PC-3 (cell line): ENCODE results near the gene B4GALNT1. TPM values are rescaled to one million over a fixed set of nuclear protein-coding genes. Genes with fewer than 3 reads are reported as not detected.

Experiments
- ATAC-seq: fragments of 200-7000 bp; cut with Tn5 transposase; 2 replicates; pipeline ENCODE4 v1.9.1; 2020; ENCODE audit warnings: mild to moderate bottlenecking, moderate library complexity
- BruUV-seq: library from RNA; stranded (reverse); fragments of 400-500 nt; replicated peaks from 2 replicates; lab custom pipeline; 2021; lab: Mats Ljungman, UMichigan
- CTCF ChIA-PET: fragments of 300-600 bp; sonication (Branson Sonifier 250); formaldehyde crosslinking; loops from one replicate; lab custom pipeline; 2022; ENCODE audit warnings: antibody characterized with exemption; lab: Charles Lee
- POLR2A ChIA-PET: fragments of 300-600 bp; sonication (Branson Sonifier 250); formaldehyde crosslinking; loops from one replicate; lab custom pipeline; 2022; ENCODE audit warnings: antibody characterized with exemption; ENCODE audit not compliant: unreplicated experiment; lab: Charles Lee
- DNase-seq: peaks from one replicate; pipeline ENCODE4 v3.0.0-alpha.2; 2015
- H2AFZ ChIP-seq: fragments of 300-600 bp; sonication (generic); 2 replicates; pipeline ENCODE4 v1.6.0; 2016; ENCODE audit warnings: antibody characterized with exemption, low read length
- H3F3A ChIP-seq: fragments of 300-600 bp; sonication (generic); one replicate; pipeline ENCODE4 v1.6.0; 2017; ENCODE audit warnings: antibody characterized with exemption, low read length, control low read depth, mild to moderate bottlenecking; ENCODE audit not compliant: unreplicated experiment
- H3K27ac ChIP-seq: fragments of 300-600 bp; sonication (generic); 2 replicates; pipeline ENCODE4 v1.5.1; 2016; ENCODE audit warnings: mild to moderate bottlenecking, low read length
- H3K27me3 ChIP-seq: fragments of 300-600 bp; sonication (generic); 2 replicates; pipeline ENCODE4 v1.6.1; 2016; ENCODE audit warnings: low read length, mixed read lengths
- H3K36me3 ChIP-seq: fragments of 300-600 bp; sonication (generic); 2 replicates; pipeline ENCODE4 v1.6.1; 2016; ENCODE audit warnings: low read depth, mixed run types, low read length, mixed read lengths
- H3K4me1 ChIP-seq: fragments of 300-600 bp; sonication (generic); 2 replicates; pipeline ENCODE4 v1.5.1; 2016; ENCODE audit warnings: low read length; ENCODE audit not compliant: insufficient read depth
- H3K4me2 ChIP-seq: fragments of 300-600 bp; sonication (generic); 2 replicates; pipeline ENCODE4 v1.6.0; 2016; ENCODE audit warnings: low read length
- H3K4me3 ChIP-seq: fragments of 300-600 bp; sonication (generic); 2 replicates; pipeline ENCODE4 v1.5.1; 2016; ENCODE audit warnings: mild to moderate bottlenecking, low read length, mixed read lengths
- H3K79me2 ChIP-seq: fragments of 300-600 bp; sonication (generic); 2 replicates; pipeline ENCODE4 v1.6.1; 2017; ENCODE audit warnings: low read length, mixed read lengths
- H3K9ac ChIP-seq: fragments of 300-600 bp; sonication (generic); 2 replicates; pipeline ENCODE4 v1.6.0; 2016; ENCODE audit warnings: mild to moderate bottlenecking, low read length
- H3K9me2 ChIP-seq: fragments of 300-600 bp; sonication (generic); replicated peaks from 2 replicates; pipeline ENCODE4 v1.6.1; 2016; ENCODE audit warnings: mixed run types, low read length, mixed read lengths
- H3K9me3 ChIP-seq: fragments of 300-600 bp; sonication (generic); 2 replicates; pipeline ENCODE4 v1.6.1; 2016; ENCODE audit warnings: low read length, mixed read lengths
- H4K20me1 ChIP-seq: fragments of 300-600 bp; sonication (generic); 2 replicates; pipeline ENCODE4 v1.6.1; 2016; ENCODE audit warnings: low read length, mixed read lengths
- CTCF ChIP-seq: fragments of 300-600 bp; sonication (generic); conservative IDR thresholded peaks from 2 replicates; pipeline ENCODE4 v1.5.1; 2017; ENCODE audit warnings: antibody characterized with exemption, low read depth, mild to moderate bottlenecking, low read length
- EZH2 ChIP-seq: fragments of 300-600 bp; sonication (generic); IDR thresholded peaks from one replicate; pipeline ENCODE4 v1.6.1; 2017; ENCODE audit warnings: antibody characterized with exemption, mild to moderate bottlenecking, low read length; ENCODE audit not compliant: unreplicated experiment
- EZH2phosphoT487 ChIP-seq: fragments of 300-600 bp; sonication (generic); IDR thresholded peaks from 2 replicates; pipeline ENCODE4 v1.6.1; 2018; ENCODE audit warnings: mild to moderate bottlenecking, antibody characterized with exemption, low read length, borderline replicate concordance
- intact Hi-C: fragments of 100-400 bp; cut with micrococcal nuclease; formaldehyde crosslinking; loops from 2 replicates; pipeline ENCODE4 v1.9.0; 2023
- total RNA-seq: library from RNA; depleted of rRNA; stranded (reverse); fragments of >200 nt; gene quantifications from 2 replicates; pipeline ENCODE4 v1.2.3, GENCODE V29; 2014

Gene B4GALNT1
- total RNA-seq, 1 experiment from 2014 or later, result 39.0 TPM

- Histone ChIP-seq H3K4me2 (peak within 1 kb of the TSS; percentile 81), H3K27me3 (no peaks in the 10 kb centered on the region), H4K20me1 (no peaks in the 10 kb centered on the region), H3K36me3 (peaks cover 10% of the 10 kb centered on the region; the same call in 1 of the 2 replicates), H3K4me3 (peak within 1 kb of the TSS; percentile 81), H3K9me2 (no peaks in the 10 kb centered on the region), H3K9ac (peak within 1 kb of the TSS; percentile 74), H3F3A (no peaks in the 10 kb centered on the region), H3K9me3 (no peaks in the 10 kb centered on the region), H3K79me2 (no peaks in the 10 kb centered on the region), H3K27ac (no peak within 1 kb of the TSS), H2AFZ (peak within 1 kb of the TSS; percentile 81), H3K4me1 (peaks cover 16% of the 10 kb centered on the region)
- no peak for TF ChIP-seq EZH2phosphoT487
- no peak for TF ChIP-seq EZH2
- no peak for TF ChIP-seq CTCF
- no peak for DNase-seq
- peak; percentile 55 for ATAC-seq
- POLR2A ChIA-PET, result no interaction called here
- CTCF ChIA-PET, result no interaction called here
- BruUV-seq, result no TSS peak
- intact Hi-C loops, result no loop called here
Observed at GRCh38 chr12:57604454-57604991, 28.5 kb downstream of the B4GALNT1 start, which contains the start of gene DTX3. Gene DTX3, plus strand, starts transcription at chr12:57604824. Its CDS starts 1,694 bp downstream, at chr12:57606518.

- BruUV-seq, result TSS peak; percentile 51
- POLR2A ChIA-PET, result interaction anchor here (0.6 kb wide), 1 partner anchor 22 kb away, joined by 3 read pairs; no protein-coding TSS in a partner anchor
- TF ChIP-seq EZH2 (no peak), CTCF (no peak), EZH2phosphoT487 (no peak)
- H3K27me3 ChIP-seq, result no peaks in the 10 kb centered on the region
- intact Hi-C loops, result no loop called here
- no peaks in the 10 kb centered on the region for H3K9me3 ChIP-seq
- DNase-seq, result peak; percentile 62
- no peaks in the 10 kb centered on the region for H3K79me2 ChIP-seq
- no peak overlapping the region for H3K27ac ChIP-seq
- H4K20me1 ChIP-seq, result no peaks in the 10 kb centered on the region
- H3K9ac ChIP-seq, result peak overlapping the region; percentile 74
- no peaks in the 10 kb centered on the region for H3F3A ChIP-seq
- H3K4me3 ChIP-seq, result peak overlapping the region; percentile 81
- peak overlapping the region; percentile 81 for H2AFZ ChIP-seq
- H3K4me1 ChIP-seq, result peaks cover 16% of the 10 kb centered on the region
- H3K4me2 ChIP-seq, result peak overlapping the region; percentile 81
- H3K9me2 ChIP-seq, result no peaks in the 10 kb centered on the region
- CTCF ChIA-PET, result interaction anchor here (0.6 kb wide), 1 partner anchor 12 kb away, joined by 5 read pairs; no protein-coding TSS in a partner anchor
- ATAC-seq, result peak; percentile 52
- H3K36me3 ChIP-seq, result peaks cover 15% of the 10 kb centered on the region
Observed at GRCh38 chr12:57603815-57604453, 29.1 kb downstream of the B4GALNT1 start.
